DOHH2 (cell line): Measurements from ENCODE around the gene TRMT2A.
A peak's percentile ranks its signal among the peaks of the same experiment; 100 is the strongest.

Experiments
- H3F3A ChIP-seq: fragments of 200-600 bp; sonication (generic), shearing (Covaris generic); 2 replicates; pipeline ENCODE4 v1.6.0; 2016; ENCODE audit warnings: antibody characterized with exemption, mild to moderate bottlenecking; ENCODE audit not compliant: control insufficient read depth, insufficient read depth
- H3K27ac ChIP-seq: fragments of 200-600 bp; sonication (generic); 2 replicates; pipeline ENCODE4 v1.5.1; 2014; ENCODE audit warnings: low read depth, mild to moderate bottlenecking, low read length, moderate library complexity
- H3K27me3 ChIP-seq: fragments of 200-600 bp; sonication (generic); 2 replicates; pipeline ENCODE4 v1.6.1; 2014; ENCODE audit warnings: mild to moderate bottlenecking, low read length, mixed read lengths; ENCODE audit not compliant: control insufficient read depth
- H3K36me3 ChIP-seq: fragments of 200-600 bp; sonication (generic); 2 replicates; pipeline ENCODE4 v1.6.1; 2014; ENCODE audit warnings: mild to moderate bottlenecking, low read length, moderate library complexity, mixed read lengths; ENCODE audit not compliant: control insufficient read depth
- H3K4me1 ChIP-seq: fragments of 200-600 bp; sonication (generic); 2 replicates; pipeline ENCODE4 v1.6.1; 2014; ENCODE audit warnings: mild to moderate bottlenecking, low read length, mixed read lengths; ENCODE audit not compliant: control insufficient read depth
- H3K4me2 ChIP-seq: fragments of 200-600 bp; sonication (generic); 2 replicates; pipeline ENCODE4 v1.6.0; 2014; ENCODE audit warnings: mild to moderate bottlenecking, low read length, moderate library complexity
- H3K4me3 ChIP-seq: fragments of 200-600 bp; sonication (generic); 2 replicates; pipeline ENCODE4 v1.5.1; 2014; ENCODE audit warnings: mild to moderate bottlenecking, low read length, mixed read lengths
- H3K79me2 ChIP-seq: fragments of 200-600 bp; sonication (generic); 2 replicates; pipeline ENCODE4 v1.6.1; 2014; ENCODE audit warnings: mild to moderate bottlenecking, low read length, mixed read lengths; ENCODE audit not compliant: control insufficient read depth
- H3K9me2 ChIP-seq: fragments of 200-600 bp; sonication (generic); replicated peaks from 2 replicates; pipeline ENCODE4 v1.6.1; 2014; ENCODE audit warnings: mild to moderate bottlenecking, low read length, mixed read lengths; ENCODE audit not compliant: control insufficient read depth
- H3K9me3 ChIP-seq: fragments of 200-600 bp; sonication (generic); 2 replicates; pipeline ENCODE4 v1.6.1; 2014; ENCODE audit warnings: antibody characterized with exemption, low read length, mixed read lengths; ENCODE audit not compliant: control insufficient read depth, insufficient read depth
- H4K20me1 ChIP-seq: fragments of 200-600 bp; sonication (generic); 2 replicates; pipeline ENCODE4 v1.6.0; 2014; ENCODE audit warnings: low read depth, mild to moderate bottlenecking, antibody characterized with exemption, low read length, moderate library complexity; ENCODE audit not compliant: control insufficient read depth, insufficient read depth
- EZH2phosphoT487 ChIP-seq: fragments of 200-600 bp; sonication (generic); IDR thresholded peaks from 2 replicates; pipeline ENCODE4 v1.6.1; 2017; ENCODE audit warnings: borderline replicate concordance, mild to moderate bottlenecking, antibody characterized with exemption, low read length, moderate library complexity, mixed read lengths
- TF ChIP-seq, protein P1 (sequence below): fragments of 200-600 bp; sonication (generic); IDR thresholded peaks from one replicate; pipeline ENCODE4 v1.5.1; 2014; ENCODE audit warnings: antibody characterized with exemption, mild to moderate bottlenecking, low read depth, low read length; ENCODE audit not compliant: poor library complexity, severe bottlenecking

Gene TRMT2A, protein sequence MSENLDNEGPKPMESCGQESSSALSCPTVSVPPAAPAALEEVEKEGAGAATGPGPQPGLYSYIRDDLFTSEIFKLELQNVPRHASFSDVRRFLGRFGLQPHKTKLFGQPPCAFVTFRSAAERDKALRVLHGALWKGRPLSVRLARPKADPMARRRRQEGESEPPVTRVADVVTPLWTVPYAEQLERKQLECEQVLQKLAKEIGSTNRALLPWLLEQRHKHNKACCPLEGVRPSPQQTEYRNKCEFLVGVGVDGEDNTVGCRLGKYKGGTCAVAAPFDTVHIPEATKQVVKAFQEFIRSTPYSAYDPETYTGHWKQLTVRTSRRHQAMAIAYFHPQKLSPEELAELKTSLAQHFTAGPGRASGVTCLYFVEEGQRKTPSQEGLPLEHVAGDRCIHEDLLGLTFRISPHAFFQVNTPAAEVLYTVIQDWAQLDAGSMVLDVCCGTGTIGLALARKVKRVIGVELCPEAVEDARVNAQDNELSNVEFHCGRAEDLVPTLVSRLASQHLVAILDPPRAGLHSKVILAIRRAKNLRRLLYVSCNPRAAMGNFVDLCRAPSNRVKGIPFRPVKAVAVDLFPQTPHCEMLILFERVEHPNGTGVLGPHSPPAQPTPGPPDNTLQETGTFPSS

DNA sequence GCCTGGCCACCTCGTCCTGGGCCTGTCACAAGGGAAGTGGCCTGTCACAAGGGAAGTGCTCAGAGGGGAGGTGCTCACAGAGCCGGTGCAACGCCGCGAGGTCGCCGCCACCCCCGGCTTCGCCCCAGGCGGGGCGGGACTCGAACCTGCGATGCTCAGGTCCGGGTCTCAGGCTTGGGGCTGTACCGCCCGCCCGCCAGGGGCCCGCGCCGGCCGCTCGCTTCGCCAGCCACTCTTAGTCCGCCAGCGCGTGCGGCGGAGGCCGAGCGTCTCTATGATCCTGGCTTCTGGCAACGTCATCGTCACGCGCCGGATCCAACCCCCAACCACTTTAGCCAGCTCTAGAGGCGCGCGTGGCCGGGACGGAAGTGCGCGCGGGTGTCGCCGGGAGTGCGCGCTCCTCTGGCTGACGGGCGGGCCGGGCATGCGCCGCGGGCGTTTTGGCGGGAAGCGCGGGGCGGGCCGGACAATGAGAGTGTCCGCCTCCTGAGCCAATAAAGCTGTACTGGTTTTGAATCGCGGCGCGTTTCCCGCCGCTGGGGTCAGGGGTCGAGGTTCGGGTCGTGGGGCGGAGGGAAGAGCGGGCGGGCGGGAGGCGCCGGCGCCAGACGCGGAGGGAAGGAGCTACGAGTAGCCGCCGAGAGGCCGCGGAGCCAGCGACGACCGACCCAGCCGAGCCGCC lies at the start of gene TRMT2A:
TRMT2A (minus strand) TSS at position 276 of the 682 bp plus-strand sequence. CDS start 320 bp downstream, outside the sequence.
- peaks cover 79% of the 10 kb centered on the region for H3K79me2 ChIP-seq
- no peaks in the 10 kb centered on the region for H3F3A ChIP-seq
- H3K4me1 ChIP-seq = peaks cover 34% of the 10 kb centered on the region
- H3K4me3 ChIP-seq = peak within 1 kb of the TSS; percentile 99
- H3K9me2 ChIP-seq = no peaks in the 10 kb centered on the region
- no peaks in the 10 kb centered on the region for H3K27me3 ChIP-seq
- H4K20me1 ChIP-seq = peaks cover 19% of the 10 kb centered on the region
- H3K4me2 ChIP-seq = peak within 1 kb of the TSS; percentile 85
- peak within 1 kb of the TSS; percentile 65 for H3K27ac ChIP-seq
- peaks cover 93% of the 10 kb centered on the region for H3K36me3 ChIP-seq
- TF ChIP-seq, protein P1, sequence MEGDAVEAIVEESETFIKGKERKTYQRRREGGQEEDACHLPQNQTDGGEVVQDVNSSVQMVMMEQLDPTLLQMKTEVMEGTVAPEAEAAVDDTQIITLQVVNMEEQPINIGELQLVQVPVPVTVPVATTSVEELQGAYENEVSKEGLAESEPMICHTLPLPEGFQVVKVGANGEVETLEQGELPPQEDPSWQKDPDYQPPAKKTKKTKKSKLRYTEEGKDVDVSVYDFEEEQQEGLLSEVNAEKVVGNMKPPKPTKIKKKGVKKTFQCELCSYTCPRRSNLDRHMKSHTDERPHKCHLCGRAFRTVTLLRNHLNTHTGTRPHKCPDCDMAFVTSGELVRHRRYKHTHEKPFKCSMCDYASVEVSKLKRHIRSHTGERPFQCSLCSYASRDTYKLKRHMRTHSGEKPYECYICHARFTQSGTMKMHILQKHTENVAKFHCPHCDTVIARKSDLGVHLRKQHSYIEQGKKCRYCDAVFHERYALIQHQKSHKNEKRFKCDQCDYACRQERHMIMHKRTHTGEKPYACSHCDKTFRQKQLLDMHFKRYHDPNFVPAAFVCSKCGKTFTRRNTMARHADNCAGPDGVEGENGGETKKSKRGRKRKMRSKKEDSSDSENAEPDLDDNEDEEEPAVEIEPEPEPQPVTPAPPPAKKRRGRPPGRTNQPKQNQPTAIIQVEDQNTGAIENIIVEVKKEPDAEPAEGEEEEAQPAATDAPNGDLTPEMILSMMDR = peak; percentile 40
- TF ChIP-seq EZH2phosphoT487 = no peak
- H3K9me3 ChIP-seq = no peaks in the 10 kb centered on the region

DNA sequence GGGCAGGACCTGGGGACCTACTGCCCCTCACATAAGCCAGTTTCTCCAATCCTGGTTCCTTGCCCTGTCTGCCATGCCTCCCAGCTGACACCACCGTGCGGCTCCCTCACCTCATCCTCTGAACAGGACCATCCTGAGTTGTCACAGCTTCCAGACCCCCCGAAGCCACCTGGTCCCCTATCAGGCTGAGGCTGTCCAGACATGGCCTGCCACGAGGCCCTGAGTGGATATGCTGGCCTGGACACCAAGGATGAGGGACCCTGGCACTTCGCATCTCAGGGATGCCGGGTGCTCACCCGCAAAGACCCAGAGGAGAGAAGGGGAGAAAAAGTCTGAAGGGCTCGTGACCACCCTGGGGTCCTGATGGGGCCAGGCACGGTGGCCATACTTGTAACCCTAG lies 49.7 kb upstream of the TRMT2A start:
- no peak overlapping the region for H3K4me2 ChIP-seq
- no peaks in the 10 kb centered on the region for H3K4me1 ChIP-seq
- no peaks in the 10 kb centered on the region for H3F3A ChIP-seq
- H3K79me2 ChIP-seq = no peaks in the 10 kb centered on the region
- no peaks in the 10 kb centered on the region for H3K9me2 ChIP-seq
- no peak for TF ChIP-seq EZH2phosphoT487
- TF ChIP-seq, protein P1 = no peak
- no peak overlapping the region for H3K4me3 ChIP-seq
- H4K20me1 ChIP-seq = no peaks in the 10 kb centered on the region
- H3K36me3 ChIP-seq = no peaks in the 10 kb centered on the region
- no peak overlapping the region for H3K27ac ChIP-seq
- H3K9me3 ChIP-seq = no peaks in the 10 kb centered on the region; the same call in 1 of the 2 replicates
- H3K27me3 ChIP-seq = no peaks in the 10 kb centered on the region

DNA sequence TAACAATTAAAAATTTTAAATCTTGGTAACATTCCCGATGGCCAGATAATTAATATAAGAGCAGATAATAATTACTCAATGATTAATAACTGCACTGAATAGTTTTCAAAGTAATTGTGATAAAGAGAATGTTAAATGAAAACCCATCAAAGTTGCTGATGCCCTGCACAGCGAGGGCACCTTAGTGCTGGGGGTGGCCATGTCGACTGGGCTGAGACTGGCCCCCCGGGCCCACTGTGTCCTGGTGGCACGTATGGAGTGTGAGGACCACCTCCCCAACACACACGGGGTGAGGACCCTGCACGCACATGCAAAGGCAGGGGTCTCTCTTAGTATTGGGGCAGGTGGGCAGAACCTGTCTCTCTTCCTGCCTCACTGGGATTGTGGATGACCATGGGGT lies 48.9 kb upstream of the TRMT2A start:
- H3K9me2 ChIP-seq = no peaks in the 10 kb centered on the region

More for the DNA sequence above, 48.9 kb upstream of the TRMT2A start:
- no peaks in the 10 kb centered on the region; the same call in 1 of the 2 replicates for H3K9me3 ChIP-seq
- no peaks in the 10 kb centered on the region for H3K79me2 ChIP-seq
- no peaks in the 10 kb centered on the region for H3K4me1 ChIP-seq
- H3F3A ChIP-seq = no peaks in the 10 kb centered on the region
- TF ChIP-seq EZH2phosphoT487 = no peak
- TF ChIP-seq, protein P1 = no peak
- H4K20me1 ChIP-seq = no peaks in the 10 kb centered on the region
- H3K27me3 ChIP-seq = no peaks in the 10 kb centered on the region
- no peak overlapping the region for H3K4me2 ChIP-seq
- H3K27ac ChIP-seq = no peak overlapping the region
- H3K4me3 ChIP-seq = no peak overlapping the region
- no peaks in the 10 kb centered on the region for H3K36me3 ChIP-seq
